Measurements from ENCODE around the gene REXO2. TPM values are rescaled to one million over a fixed set of nuclear protein-coding genes. Genes with fewer than 3 reads are reported as not detected.

REXO2 gene
- 100 to 1,000 TPM in 3 of 6 donors, 10 to 100 TPM in 3; 41.8 to 150 (median 99.4) TPM for total RNA-seq

GRCh38 chr11:114439229-114440120 lies at the start of gene REXO2:
REXO2 (plus strand) TSS chr11:114439467; CDS start chr11:114439529, 62 bp downstream.
- peak; percentile 98 to 99 for ATAC-seq (ENCODE audit: low FRiP score in 2 of 2)
- TF ChIP-seq EP300 (IDR thresholded peaks at IDR 0.05) (no peak), POLR2A (IDR thresholded peaks at IDR 0.05) (peak in 3 of 4 donors; percentile 44 to 87 (median 74)), CTCF (IDR thresholded peaks at IDR 0.05) (peak in 4 of 6 experiments; percentile 34 to 59 (median 51)), POLR2AphosphoS5 (IDR thresholded peaks at IDR 0.05) (peak; percentile 84 to 91)
- WGBS, 2 donors: 0 to 1% methylated on average over 23 to 51 of the region's 64 CpGs
- H3K27ac ChIP-seq: peak within 1 kb of the TSS; percentile 59 to 87 (median 84)
- peak within 1 kb of the TSS; percentile 58 to 99 (median 86) for H3K4me3 ChIP-seq
- DNase-seq: peak; percentile 97 to 98
- H3K9me3 ChIP-seq: no peaks in the 10 kb centered on the region
- peaks cover 0 to 6% (median 2%) of the 10 kb centered on the region in 4 donors for H3K36me3 ChIP-seq
- peaks cover 16 to 20% (median 18%) of the 10 kb centered on the region in 4 donors for H3K4me1 ChIP-seq
- no peaks in the 10 kb centered on the region for H3K27me3 ChIP-seq

- TF ChIP-seq CTCF (IDR thresholded peaks at IDR 0.05): no peak
- TF ChIP-seq POLR2AphosphoS5 (IDR thresholded peaks at IDR 0.05): no peak
- no peak for TF ChIP-seq POLR2A (IDR thresholded peaks at IDR 0.05)
- TF ChIP-seq EP300 (IDR thresholded peaks at IDR 0.05): no peak
- no peaks in the 10 kb centered on the region for H3K9me3 ChIP-seq
- ATAC-seq (ENCODE audit: low FRiP score in 2 of 2): no peak
- no peaks in the 10 kb centered on the region for H3K27me3 ChIP-seq
- no peak overlapping the region for H3K4me3 ChIP-seq
- H3K36me3 ChIP-seq: no peaks in the 10 kb centered on the region
- no peak overlapping the region for H3K27ac ChIP-seq
- 72 to 75% methylated on average over 4 of the region's 4 CpGs for WGBS, 2 donors
- DNase-seq: no peak
- peaks cover 0 to 10% (median 9%) of the 10 kb centered on the region in 4 donors for H3K4me1 ChIP-seq
Observed at GRCh38 chr11:114392735-114393667, 46.3 kb upstream of the REXO2 start.

DNA sequence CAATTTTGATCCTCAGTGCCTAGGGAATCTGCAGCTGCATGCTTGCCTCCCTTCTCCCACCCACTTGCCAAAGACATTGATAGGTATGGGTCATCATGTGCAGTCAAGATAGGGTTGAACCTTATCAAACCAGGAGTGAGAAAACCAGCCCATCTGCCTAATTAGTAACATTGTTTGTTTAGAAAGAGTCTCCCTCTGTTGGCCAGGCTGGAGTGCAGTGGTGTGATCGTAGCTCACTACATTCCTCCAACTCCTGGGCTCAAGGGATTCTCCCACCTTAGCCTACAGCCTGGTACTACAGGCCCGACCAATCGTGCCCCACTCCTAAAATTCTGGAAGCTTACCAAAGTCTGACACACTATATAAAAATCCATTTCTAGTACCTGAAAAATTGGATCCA lies 43.5 kb upstream of the REXO2 start:
- Histone ChIP-seq H3K36me3 (no peaks in the 10 kb centered on the region), H3K27ac (no peak overlapping the region), H3K4me1 (peaks cover 0 to 29% (median 22%) of the 10 kb centered on the region in 4 donors), H3K9me3 (no peaks in the 10 kb centered on the region), H3K4me3 (no peak overlapping the region), H3K27me3 (no peaks in the 10 kb centered on the region)
- DNase-seq: no peak
- ATAC-seq (ENCODE audit: low FRiP score in 2 of 2): no peak
- 39 to 47% methylated on average over 3 of the region's 3 CpGs for WGBS, 2 donors
- TF ChIP-seq EP300 (IDR thresholded peaks at IDR 0.05) (no peak), CTCF (IDR thresholded peaks at IDR 0.05) (no peak), POLR2A (IDR thresholded peaks at IDR 0.05) (no peak), POLR2AphosphoS5 (IDR thresholded peaks at IDR 0.05) (no peak)

DNA sequence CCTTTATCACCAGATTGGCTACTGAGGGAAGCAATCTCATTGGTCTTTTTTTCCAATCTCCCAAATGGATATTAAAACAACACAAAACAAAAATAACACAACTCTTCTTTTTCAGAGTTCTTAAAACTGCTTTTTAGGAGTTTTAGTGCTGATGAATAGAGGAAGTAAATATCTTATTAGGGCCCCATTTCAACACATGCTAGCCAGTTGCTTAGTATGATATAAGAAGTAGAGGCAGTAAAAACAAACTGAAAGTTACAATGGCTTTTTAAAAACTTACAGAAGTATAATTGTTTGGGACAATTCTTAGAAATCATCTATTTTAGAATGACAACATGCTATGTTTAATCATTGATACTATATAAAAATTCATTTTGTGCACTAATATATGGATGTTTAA lies 42.4 kb upstream of the REXO2 start:
- TF ChIP-seq CTCF (IDR thresholded peaks at IDR 0.05): no peak
- no peak for TF ChIP-seq POLR2AphosphoS5 (IDR thresholded peaks at IDR 0.05)
- no peak for TF ChIP-seq EP300 (IDR thresholded peaks at IDR 0.05)
- TF ChIP-seq POLR2A (IDR thresholded peaks at IDR 0.05): no peak
- no peaks in the 10 kb centered on the region for H3K36me3 ChIP-seq
- DNase-seq (no peak), ATAC-seq (ENCODE audit: low FRiP score in 2 of 2) (no peak)
- peaks cover 0 to 36% (median 26%) of the 10 kb centered on the region in 4 donors for H3K4me1 ChIP-seq
- H3K9me3 ChIP-seq: no peaks in the 10 kb centered on the region
- no peaks in the 10 kb centered on the region for H3K27me3 ChIP-seq
- H3K4me3 ChIP-seq: no peak overlapping the region
- H3K27ac ChIP-seq: no peak overlapping the region
